Left lung (tissue), 10 donors: ENCODE measurements around the gene SMIM1. TPM values are rescaled to one million over a fixed set of nuclear protein-coding genes. Genes with fewer than 3 reads are reported as not detected.

Source experiments
- ATAC-seq: fragments of 200-7000 bp; cut with Tn5 transposase; one replicate; pipeline ENCODE4 v1.9.1; 2020; ENCODE audit warnings: moderate library complexity
- DNase-seq, 4 donors: peaks; one replicate each; pipeline ENCODE4 v3.0.0-alpha.2; 2013 to 2020
- H3K27ac ChIP-seq, 2 donors: fragments of 200-600 bp; sonication (generic) in 1 of 2; one replicate each; pipeline versions ENCODE4 v1.5.0 to v1.8.0; 2020 to 2021
- H3K27me3 ChIP-seq, 2 donors: fragments of 200-600 bp; sonication (generic) in 1 of 2; one replicate each; pipeline versions ENCODE4 v1.5.0 to v1.8.0; 2020 to 2021
- H3K36me3 ChIP-seq, 2 donors: fragments of 200-600 bp; sonication (generic) in 1 of 2; one replicate each; pipeline versions ENCODE4 v1.5.0 to v1.8.0; 2020 to 2021
- H3K4me1 ChIP-seq, 2 donors: fragments of 200-600 bp; one replicate each; pipeline ENCODE4 v1.8.0; 2021
- H3K4me3 ChIP-seq, 2 donors: fragments of 200-600 bp; sonication (generic) in 1 of 2; one replicate each; pipeline versions ENCODE4 v1.5.0 to v1.8.0; 2020 to 2021; ENCODE audit warnings: mild to moderate bottlenecking in 1 of 2
- H3K9me3 ChIP-seq, 2 donors: fragments of 200-600 bp; sonication (generic) in 1 of 2; one replicate each; pipeline versions ENCODE4 v1.5.0 to v1.8.0; 2020 to 2021
- intact Hi-C, 2 donors: fragments of 100-400 bp; cut with DNase I; formaldehyde crosslinking; loops; one replicate each; pipeline versions ENCODE4 v1.11.2 to v1.14.2; 2022
- polyA plus RNA-seq, 6 donors: library from polyadenylated mRNA; unstranded; fragments of 120-200 nt; gene quantifications; one replicate each; pipeline ENCODE4 v1.2.1, GENCODE V29; 2013; ENCODE audit not compliant: insufficient read length in 6 of 6
- total RNA-seq, 2 donors: library from RNA; stranded (reverse); fragmentation: NEBNext Ultra II Directional; extraction: Animal tissue kit (Norgen Biotek cat#: 25700); gene quantifications; one replicate each; pipeline ENCODE4 v1.2.1, GENCODE V29; 2021
- TF ChIP-seq, protein P1 (sequence below), 2 donors: fragments of 200-600 bp; sonication (generic) in 1 of 2; IDR thresholded peaks; one replicate each; pipeline versions ENCODE4 v1.5.0 to v1.8.0; 2021; ENCODE audit warnings: antibody characterized with exemption in 2 of 2
- donor health status: DM: no; HTN: yes; CAD: no.
- donor health status: DM: no; HTN: no; CAD: no.

SMIM1 gene
- total and polyA plus RNA-seq, 8 donors = 1.6 to 7.4 (median 5.5) TPM

DNA sequence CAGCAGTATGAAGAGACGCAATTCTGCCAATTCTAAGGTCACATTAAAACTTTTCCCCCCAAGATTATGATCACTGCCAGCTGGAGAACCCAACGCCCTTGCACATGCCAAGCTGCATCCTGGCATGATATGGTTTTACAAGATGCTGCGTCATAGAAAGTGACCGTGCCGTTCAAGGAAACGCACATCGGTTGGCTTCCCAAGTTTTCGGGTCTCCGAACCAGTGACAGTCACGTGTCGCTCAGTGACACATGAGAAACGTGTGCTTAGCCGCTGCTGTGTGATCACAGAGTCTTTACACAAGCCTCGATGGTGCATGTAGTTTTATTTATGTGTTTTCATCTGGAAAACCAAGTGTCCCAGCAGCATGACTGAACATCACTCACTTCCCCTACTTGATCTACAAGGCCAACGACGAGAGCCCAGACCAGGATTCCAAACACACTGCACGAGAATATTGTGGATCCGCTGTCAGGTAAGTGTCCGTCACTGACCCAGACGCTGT lies 7.4 kb downstream of the SMIM1 start:
- Histone ChIP-seq H3K27ac (no peak overlapping the region), H3K9me3 (no peaks in the 10 kb centered on the region), H3K36me3 (peaks cover 0 to 72% of the 10 kb centered on the region in 2 donors), H3K27me3 (no peaks in the 10 kb centered on the region), H3K4me1 (peaks cover 0 to 18% of the 10 kb centered on the region in 2 donors), H3K4me3 (no peak overlapping the region)
- ATAC-seq (no peak), DNase-seq (no peak)
- intact Hi-C loops = no loop called here
- TF ChIP-seq, protein P1, sequence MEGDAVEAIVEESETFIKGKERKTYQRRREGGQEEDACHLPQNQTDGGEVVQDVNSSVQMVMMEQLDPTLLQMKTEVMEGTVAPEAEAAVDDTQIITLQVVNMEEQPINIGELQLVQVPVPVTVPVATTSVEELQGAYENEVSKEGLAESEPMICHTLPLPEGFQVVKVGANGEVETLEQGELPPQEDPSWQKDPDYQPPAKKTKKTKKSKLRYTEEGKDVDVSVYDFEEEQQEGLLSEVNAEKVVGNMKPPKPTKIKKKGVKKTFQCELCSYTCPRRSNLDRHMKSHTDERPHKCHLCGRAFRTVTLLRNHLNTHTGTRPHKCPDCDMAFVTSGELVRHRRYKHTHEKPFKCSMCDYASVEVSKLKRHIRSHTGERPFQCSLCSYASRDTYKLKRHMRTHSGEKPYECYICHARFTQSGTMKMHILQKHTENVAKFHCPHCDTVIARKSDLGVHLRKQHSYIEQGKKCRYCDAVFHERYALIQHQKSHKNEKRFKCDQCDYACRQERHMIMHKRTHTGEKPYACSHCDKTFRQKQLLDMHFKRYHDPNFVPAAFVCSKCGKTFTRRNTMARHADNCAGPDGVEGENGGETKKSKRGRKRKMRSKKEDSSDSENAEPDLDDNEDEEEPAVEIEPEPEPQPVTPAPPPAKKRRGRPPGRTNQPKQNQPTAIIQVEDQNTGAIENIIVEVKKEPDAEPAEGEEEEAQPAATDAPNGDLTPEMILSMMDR (IDR thresholded peaks at IDR 0.05) = no peak

DNA sequence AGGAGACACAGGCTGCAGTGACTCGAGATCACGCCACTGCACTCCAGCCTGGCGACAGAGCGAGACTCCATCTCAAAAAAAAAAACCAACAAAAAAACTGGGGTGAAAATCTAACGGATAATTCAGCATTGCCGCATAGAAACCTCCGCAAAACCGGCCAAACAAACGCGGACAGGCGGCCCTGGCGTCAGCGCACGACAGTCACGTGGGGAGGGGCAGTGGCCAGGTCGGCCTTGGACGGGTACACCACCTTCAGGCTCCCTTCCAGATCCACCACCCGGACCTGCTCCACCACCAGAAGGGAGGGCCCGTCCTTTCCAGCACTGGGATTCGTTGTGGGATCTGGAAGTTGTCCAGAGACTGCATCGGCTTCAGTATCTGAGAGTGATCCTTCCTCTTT lies 8.4 kb downstream of the SMIM1 start:
- ATAC-seq (no peak), DNase-seq (peak in 1 of 4 donors; percentile 58)
- peaks cover 0 to 8% of the 10 kb centered on the region in 2 donors for H3K4me1 ChIP-seq
- H3K9me3 ChIP-seq = no peaks in the 10 kb centered on the region
- H3K36me3 ChIP-seq = peaks cover 0 to 81% of the 10 kb centered on the region in 2 donors
- H3K4me3 ChIP-seq = no peak overlapping the region
- no peak overlapping the region for H3K27ac ChIP-seq
- TF ChIP-seq, protein P1 (IDR thresholded peaks at IDR 0.05) = no peak
- no peaks in the 10 kb centered on the region for H3K27me3 ChIP-seq
- intact Hi-C loops = no loop called here

DNA sequence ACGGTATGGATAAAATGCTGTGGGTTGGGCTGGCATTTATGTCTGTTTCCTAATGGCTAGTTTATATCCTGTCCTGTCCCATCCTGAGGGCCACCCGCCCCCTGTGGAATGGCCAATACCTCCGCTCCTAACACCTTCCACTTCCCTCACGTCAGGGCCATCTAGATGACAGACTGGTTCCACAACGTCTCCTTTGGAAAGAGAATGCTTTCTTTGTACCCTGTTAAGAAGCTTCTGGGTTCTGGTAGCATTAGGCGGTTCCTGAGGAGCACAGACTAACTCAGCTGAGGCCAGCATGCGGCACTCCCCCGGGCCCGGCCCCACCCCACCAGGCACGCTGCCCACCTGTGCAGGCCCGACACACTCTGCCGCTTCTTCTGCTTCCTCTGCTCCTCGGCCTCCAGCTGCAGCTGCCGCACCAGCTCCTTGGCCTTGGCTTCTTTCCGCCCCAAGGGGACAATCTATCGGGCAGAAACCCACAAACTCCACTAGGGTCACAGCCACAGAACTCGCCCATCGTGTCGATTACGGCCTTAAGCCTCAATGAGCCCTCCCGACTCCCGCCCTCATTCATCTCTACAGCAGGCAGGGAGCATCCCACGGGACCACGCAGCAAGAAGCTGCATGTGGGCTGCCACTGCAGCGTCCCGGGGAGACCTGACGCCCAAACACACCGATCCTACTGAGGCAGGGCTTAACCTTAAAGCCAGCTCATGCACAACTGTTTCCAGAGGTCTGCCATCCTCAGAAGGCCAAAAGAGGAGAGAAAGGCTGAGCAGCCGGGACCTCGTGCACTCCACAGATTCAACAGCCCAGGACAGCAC lies 11.3 kb downstream of the SMIM1 start:
- no peak overlapping the region for H3K4me3 ChIP-seq
- peaks cover 0 to 99% of the 10 kb centered on the region in 2 donors for H3K36me3 ChIP-seq
- ATAC-seq (no peak), DNase-seq (no peak)
- TF ChIP-seq, protein P1 (IDR thresholded peaks at IDR 0.05) = no peak
- intact Hi-C loops = no loop called here
- H3K27ac ChIP-seq = no peak overlapping the region
- H3K27me3 ChIP-seq = no peaks in the 10 kb centered on the region
- no peaks in the 10 kb centered on the region for H3K9me3 ChIP-seq
- H3K4me1 ChIP-seq = peaks cover 0 to 5% of the 10 kb centered on the region in 2 donors

DNA sequence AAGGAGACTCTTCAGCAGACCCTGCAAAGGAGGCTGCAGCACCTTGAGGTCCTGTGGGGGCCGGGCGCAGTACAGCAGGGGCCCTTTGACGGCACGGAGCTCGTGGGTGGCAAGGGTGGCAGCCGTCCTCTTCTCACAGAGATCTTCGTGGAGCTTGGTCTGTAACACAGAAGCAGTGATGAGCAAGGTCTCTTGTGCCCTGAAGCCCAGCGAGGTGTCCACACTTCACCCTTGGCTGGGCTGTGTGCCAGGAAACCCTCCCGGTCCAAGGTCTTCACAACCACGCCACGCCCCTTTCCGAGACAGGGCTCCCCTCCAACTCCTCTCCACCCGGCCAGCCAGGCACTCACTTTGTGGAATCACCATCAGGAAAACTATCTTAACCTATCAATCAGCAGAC lies 12.5 kb downstream of the SMIM1 start:
- TF ChIP-seq, protein P1 (IDR thresholded peaks at IDR 0.05) = no peak
- H3K36me3 ChIP-seq = peaks cover 0 to 96% of the 10 kb centered on the region in 2 donors
- no peak for ATAC-seq

DNA sequence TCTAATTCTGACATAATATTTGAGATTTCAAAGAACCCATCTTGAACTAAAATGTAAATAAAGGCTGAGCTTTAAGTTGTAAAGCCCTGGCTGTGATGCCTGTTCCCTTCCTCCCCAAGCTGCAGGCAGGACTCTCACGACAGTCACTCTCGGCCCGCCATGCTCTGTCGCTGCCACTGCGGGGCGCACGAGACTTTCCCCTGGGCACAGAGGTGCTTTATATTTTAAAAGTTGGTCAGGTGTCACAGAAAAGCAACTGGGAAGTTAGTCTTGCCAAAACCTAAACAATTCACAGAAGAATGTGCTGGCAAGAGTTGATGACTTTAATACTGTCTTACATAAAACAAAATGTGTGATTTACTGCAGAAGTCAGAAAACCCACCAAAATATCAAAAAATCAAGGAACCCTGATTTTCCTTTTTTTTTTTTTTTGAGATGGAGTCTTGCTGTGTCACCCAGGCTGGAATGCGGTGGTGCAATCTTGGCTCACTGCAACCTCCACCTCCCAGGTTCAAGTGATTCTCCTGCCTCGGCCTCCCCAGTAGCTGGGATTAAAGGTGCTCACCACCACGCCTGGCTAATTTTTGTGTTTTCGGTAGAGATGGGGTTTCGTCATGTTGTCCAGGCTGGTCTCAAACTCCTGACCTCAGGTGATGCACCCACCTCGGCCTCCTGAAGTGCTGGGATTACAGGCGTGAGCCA lies 13.1 kb downstream of the SMIM1 start:
- Histone ChIP-seq H3K36me3 (peaks cover 0 to 90% of the 10 kb centered on the region in 2 donors), H3K4me3 (no peak overlapping the region), H3K27me3 (no peaks in the 10 kb centered on the region), H3K27ac (no peak overlapping the region), H3K4me1 (peaks cover 0 to 11% of the 10 kb centered on the region in 2 donors), H3K9me3 (no peaks in the 10 kb centered on the region)
- ATAC-seq (no peak), DNase-seq (peak in 1 of 4 donors; percentile 40)
- intact Hi-C loops = no loop called here
- TF ChIP-seq, protein P1 (IDR thresholded peaks at IDR 0.05) = no peak

More for the DNA sequence above, 12.5 kb downstream of the SMIM1 start:
- Histone ChIP-seq H3K4me1 (peaks cover 0 to 11% of the 10 kb centered on the region in 2 donors), H3K27me3 (no peaks in the 10 kb centered on the region), H3K27ac (no peak overlapping the region), H3K9me3 (no peaks in the 10 kb centered on the region), H3K4me3 (no peak overlapping the region)
- DNase-seq = peak in 1 of 4 donors; percentile 65
- intact Hi-C loops = no loop called here
